T-helper 1 cell treated with Interleukin-12 subunit alpha and Interleukin-12 subunit beta and Interleukin-4 antibody, amounts not matched to agents 30 μg/mL and 1 μg/mL, for 36 hours (primary cell): ENCODE measurements around the gene FAN1.

Experiments used
- H3K27ac Mint-ChIP-seq: one replicate; pipeline ENCODE4 v1.8.0; 2021; ENCODE audit warnings: mild to moderate bottlenecking, mixed read lengths
- H3K27me3 Mint-ChIP-seq: one replicate; pipeline ENCODE4 v1.8.0; 2021; ENCODE audit warnings: low read depth, mixed read lengths
- H3K36me3 Mint-ChIP-seq: one replicate; pipeline ENCODE4 v1.8.0; 2021; ENCODE audit warnings: low read depth, mixed read lengths
- H3K4me1 Mint-ChIP-seq: one replicate; pipeline ENCODE4 v1.8.0; 2021; ENCODE audit warnings: low read depth, mixed read lengths
- H3K4me3 Mint-ChIP-seq: one replicate; pipeline ENCODE4 v1.8.0; 2021; ENCODE audit warnings: mild to moderate bottlenecking, moderate library complexity, mixed read lengths
- H3K9me3 Mint-ChIP-seq: one replicate; pipeline ENCODE4 v1.8.0; 2021; ENCODE audit warnings: mixed read lengths

The FAN1 gene

GRCh38 chr15:30991255-30992235 lies 87.8 kb downstream of the FAN1 start, which contains the start of gene MTMR10:
Gene MTMR10 (minus strand): TSS chr15:30991628. CDS start chr15:30991506, 122 bp downstream.
- H3K27me3 Mint-ChIP-seq: peaks cover 15% of the 10 kb centered on the region
- H3K36me3 Mint-ChIP-seq: peaks cover 4% of the 10 kb centered on the region
- peaks cover 16% of the 10 kb centered on the region for H3K4me1 Mint-ChIP-seq
- peak within 1 kb of the TSS; percentile 93 for H3K4me3 Mint-ChIP-seq
- peak within 1 kb of the TSS; percentile 91 for H3K27ac Mint-ChIP-seq
- H3K9me3 Mint-ChIP-seq: no peaks in the 10 kb centered on the region

- Mint-ChIP-seq H3K27ac (peak overlapping the region; percentile 81), H3K4me3 (peak overlapping the region; percentile 80), H3K9me3 (no peaks in the 10 kb centered on the region)
These were observed 88.6 kb downstream of the FAN1 start for GRCh38 chr15:30992249-30992864.

More at GRCh38 chr15:30992249-30992864, 88.6 kb downstream of the FAN1 start:
- Mint-ChIP-seq H3K36me3 (peaks cover 3% of the 10 kb centered on the region), H3K4me1 (peaks cover 16% of the 10 kb centered on the region), H3K27me3 (peaks cover 15% of the 10 kb centered on the region)
